OCI-LY3 (cell line): ENCODE measurements around the gene EXOSC7.

Experiments
- H2AFZ ChIP-seq: fragments of 200-600, 300-600 bp; shearing (Covaris generic); 2 replicates; pipeline ENCODE4 v1.6.0; 2014; ENCODE audit warnings: antibody characterized with exemption, low read depth, low read length
- H3K27ac ChIP-seq: fragments of 200-600, 300-600 bp; sonication (generic); 2 replicates; pipeline ENCODE4 v1.5.1; 2014; ENCODE audit warnings: mild to moderate bottlenecking, low read length, moderate library complexity, mixed read lengths
- H3K27me3 ChIP-seq: fragments of 200-600, 300-600 bp; sonication (generic); 2 replicates; pipeline ENCODE4 v1.6.1; 2014; ENCODE audit warnings: low read depth, low read length, mixed read lengths
- H3K36me3 ChIP-seq: fragments of 200-600, 300-600 bp; sonication (generic); replicated peaks from 2 replicates; pipeline ENCODE3; 2014; ENCODE audit warnings: low read depth, low read length, mixed read lengths
- H3K4me1 ChIP-seq: fragments of 300-600, 200-600 bp; sonication (generic); 2 replicates; pipeline ENCODE4 v1.6.1; 2014; ENCODE audit warnings: low read length, mixed read lengths
- H3K4me2 ChIP-seq: fragments of 200-600, 300-600 bp; sonication (generic); 2 replicates; pipeline ENCODE4 v1.6.1; 2014; ENCODE audit warnings: low read length, mixed read lengths
- H3K4me3 ChIP-seq: fragments of 300-600, 200-600 bp; sonication (generic); 2 replicates; pipeline ENCODE4 v1.5.1; 2014; ENCODE audit warnings: antibody characterized with exemption, mild to moderate bottlenecking, low read length, moderate library complexity
- H3K79me2 ChIP-seq: fragments of 300-600, 200-600 bp; shearing (Covaris generic); 2 replicates; pipeline ENCODE4 v1.6.1; 2014; ENCODE audit warnings: mild to moderate bottlenecking, low read length, mixed read lengths
- H3K9ac ChIP-seq: fragments of 300-600, 200-600 bp; shearing (Covaris generic); 2 replicates; pipeline ENCODE4 v1.6.0; 2014; ENCODE audit warnings: mild to moderate bottlenecking, low read length, moderate library complexity
- H3K9me3 ChIP-seq: fragments of 200-600, 300-600 bp; shearing (Covaris generic); 2 replicates; pipeline ENCODE4 v1.6.1; 2014; ENCODE audit warnings: low read length, mixed read lengths; ENCODE audit not compliant: insufficient read depth
- H4K20me1 ChIP-seq: fragments of 200-600, 300-600 bp; sonication (generic); 2 replicates; pipeline ENCODE4 v1.6.1; 2016; ENCODE audit warnings: low read length, mixed read lengths; ENCODE audit not compliant: insufficient read depth
- CTCF ChIP-seq: fragments of 200-600, 300-600 bp; sonication (generic); IDR thresholded peaks from 2 replicates; pipeline ENCODE4 v1.5.1; 2014; ENCODE audit warnings: antibody characterized with exemption, low read length, low read depth
- EZH2phosphoT487 ChIP-seq: fragments of 200-600 bp; shearing (Covaris generic); IDR thresholded peaks from 2 replicates; pipeline ENCODE4 v1.6.1; 2018; ENCODE audit warnings: antibody characterized with exemption, mixed run types, low read depth

Gene EXOSC7

GRCh38 chr3:44962621-44963393, 13.2 kb upstream of the EXOSC7 start:
- H3K27ac ChIP-seq = no peak overlapping the region
- H3K79me2 ChIP-seq = peaks cover 71% of the 10 kb centered on the region
- no peak overlapping the region for H3K9ac ChIP-seq
- no peaks in the 10 kb centered on the region for H3K9me3 ChIP-seq
- H2AFZ ChIP-seq = no peak overlapping the region
- peaks cover 8% of the 10 kb centered on the region for H3K4me1 ChIP-seq
- no peak overlapping the region for H3K4me3 ChIP-seq
- H3K4me2 ChIP-seq = no peak overlapping the region
- H4K20me1 ChIP-seq = peaks cover 30% of the 10 kb centered on the region; the same call in 1 of the 2 replicates
- peaks cover 7% of the 10 kb centered on the region for H3K36me3 ChIP-seq
- H3K27me3 ChIP-seq = no peaks in the 10 kb centered on the region
- TF ChIP-seq EZH2phosphoT487 = no peak
- TF ChIP-seq CTCF = no peak

GRCh38 chr3:44963571-44964325, 12.3 kb upstream of the EXOSC7 start:
- H3K27me3 ChIP-seq = no peaks in the 10 kb centered on the region
- no peak overlapping the region for H2AFZ ChIP-seq
- H3K27ac ChIP-seq = no peak overlapping the region
- H3K4me1 ChIP-seq = peaks cover 8% of the 10 kb centered on the region
- peaks cover 32% of the 10 kb centered on the region; the same call in 1 of the 2 replicates for H4K20me1 ChIP-seq
- H3K4me3 ChIP-seq = no peak overlapping the region
- H3K79me2 ChIP-seq = peaks cover 80% of the 10 kb centered on the region
- peaks cover 2% of the 10 kb centered on the region for H3K36me3 ChIP-seq
- no peak overlapping the region for H3K9ac ChIP-seq
- H3K9me3 ChIP-seq = no peaks in the 10 kb centered on the region
- no peak overlapping the region for H3K4me2 ChIP-seq
- TF ChIP-seq CTCF (no peak), EZH2phosphoT487 (no peak)

DNA sequence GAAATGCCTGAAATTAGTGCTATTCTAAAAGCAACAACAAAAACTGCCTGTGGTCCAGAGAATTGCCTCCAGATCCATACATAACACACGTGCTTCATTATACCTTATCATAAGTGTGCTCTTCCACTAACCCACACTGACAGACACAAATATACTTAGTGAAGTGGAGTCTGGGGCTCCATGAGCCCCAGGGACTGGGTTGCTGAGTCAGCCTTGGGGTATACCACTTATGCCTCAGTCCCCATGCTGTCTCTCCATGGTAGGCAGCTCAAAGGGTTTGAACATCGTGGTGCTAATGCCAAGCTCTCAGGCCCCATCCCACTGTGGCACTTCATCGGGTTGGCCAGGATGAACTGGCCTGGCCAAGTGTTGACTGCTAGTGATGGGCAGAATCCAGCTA, 10.9 kb upstream of the EXOSC7 start:
- Histone ChIP-seq H3K27ac (no peak overlapping the region), H3K36me3 (peaks cover 2% of the 10 kb centered on the region), H4K20me1 (peaks cover 38% of the 10 kb centered on the region), H2AFZ (no peak overlapping the region), H3K4me2 (no peak overlapping the region), H3K79me2 (peaks cover 88% of the 10 kb centered on the region), H3K27me3 (no peaks in the 10 kb centered on the region), H3K9me3 (no peaks in the 10 kb centered on the region), H3K9ac (no peak overlapping the region), H3K4me3 (no peak overlapping the region), H3K4me1 (peaks cover 17% of the 10 kb centered on the region)
- no peak for TF ChIP-seq CTCF
- TF ChIP-seq EZH2phosphoT487 = no peak

GRCh38 chr3:44966795-44967278, 9.2 kb upstream of the EXOSC7 start:
- Histone ChIP-seq H3K27ac (no peak overlapping the region), H3K36me3 (peaks cover 6% of the 10 kb centered on the region), H3K4me1 (peaks cover 10% of the 10 kb centered on the region), H3K27me3 (no peaks in the 10 kb centered on the region), H3K79me2 (peaks cover 84% of the 10 kb centered on the region), H4K20me1 (peaks cover 42% of the 10 kb centered on the region), H3K4me3 (no peak overlapping the region), H3K4me2 (no peak overlapping the region), H3K9me3 (no peaks in the 10 kb centered on the region), H2AFZ (no peak overlapping the region), H3K9ac (no peak overlapping the region)
- TF ChIP-seq CTCF (no peak), EZH2phosphoT487 (no peak)
